Fibroblast of skin of left quadriceps (primary cell): Measurements from ENCODE around the gene PTBP3.
"Not testable (repeated sequence)": the region's sequence is repeated elsewhere in the genome, so short reads cannot be mapped to it uniquely, and the experiment has no call there.

Source experiments
- DNase-seq, 2 experiments: peaks; one replicate each; pipeline ENCODE4 v3.0.0-alpha.2; 2013; ENCODE audit warnings: low read depth in 2 of 2

PTBP3 gene

DNA sequence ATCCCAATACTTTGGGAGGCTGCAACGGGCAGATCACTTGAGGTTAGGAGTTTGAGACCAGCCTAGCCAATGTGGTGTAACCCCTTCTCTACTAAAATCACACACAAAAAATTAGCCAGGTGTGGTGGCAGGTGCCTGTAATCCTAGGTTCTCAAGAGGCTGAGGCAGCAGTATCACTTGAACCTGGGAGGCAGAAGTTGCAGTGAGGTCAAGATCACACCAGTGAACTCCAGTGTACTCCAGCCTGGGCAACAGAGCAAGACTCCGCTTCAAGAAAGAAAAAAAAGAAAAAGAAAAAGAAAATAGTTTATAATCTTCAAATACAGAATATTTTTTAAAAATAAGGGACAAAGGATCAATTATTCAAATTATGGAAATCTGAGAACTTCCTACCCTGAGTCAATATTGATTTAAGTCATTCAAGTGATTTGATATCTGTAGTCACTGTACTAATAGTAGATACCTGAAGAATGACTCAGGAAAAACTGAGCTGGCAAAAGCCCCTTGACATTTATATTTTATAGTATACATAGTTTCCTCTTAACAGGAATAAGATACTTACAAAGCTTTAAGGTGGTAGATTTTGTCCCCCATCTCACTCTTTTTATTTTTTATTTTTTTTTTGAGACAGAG is 61.8 kb downstream of the PTBP3 start:
- DNase-seq: no peak

GRCh38 chr9:112268413-112268812 is 65.0 kb downstream of the PTBP3 start:
- DNase-seq: no peak

- not testable (repeated sequence) for DNase-seq
Measured at GRCh38 chr9:112267086-112267485, 66.3 kb downstream of the PTBP3 start.

GRCh38 chr9:112265391-112265790 is 68.0 kb downstream of the PTBP3 start:
- no peak for DNase-seq

GRCh38 chr9:112262577-112262976 is 70.8 kb downstream of the PTBP3 start:
- no peak for DNase-seq

DNA sequence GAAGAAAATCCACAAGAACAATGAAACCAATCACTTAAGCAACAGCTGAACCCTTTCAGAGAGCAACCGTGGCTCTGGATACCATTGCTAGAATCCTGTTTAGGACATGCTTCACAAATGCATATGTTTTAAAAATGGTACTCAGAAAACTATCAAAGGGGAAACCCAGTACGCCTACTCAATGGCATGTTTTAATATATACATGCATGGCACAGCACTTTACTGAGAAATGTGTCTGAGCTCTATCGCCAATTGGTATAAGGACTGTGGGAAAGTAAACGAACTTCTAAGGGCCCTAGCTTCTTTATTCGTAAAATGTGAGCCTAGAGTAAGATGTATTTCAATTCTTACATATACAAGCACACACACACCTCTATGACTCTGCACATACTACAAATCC is 72.3 kb downstream of the PTBP3 start:
- DNase-seq: no peak

DNA sequence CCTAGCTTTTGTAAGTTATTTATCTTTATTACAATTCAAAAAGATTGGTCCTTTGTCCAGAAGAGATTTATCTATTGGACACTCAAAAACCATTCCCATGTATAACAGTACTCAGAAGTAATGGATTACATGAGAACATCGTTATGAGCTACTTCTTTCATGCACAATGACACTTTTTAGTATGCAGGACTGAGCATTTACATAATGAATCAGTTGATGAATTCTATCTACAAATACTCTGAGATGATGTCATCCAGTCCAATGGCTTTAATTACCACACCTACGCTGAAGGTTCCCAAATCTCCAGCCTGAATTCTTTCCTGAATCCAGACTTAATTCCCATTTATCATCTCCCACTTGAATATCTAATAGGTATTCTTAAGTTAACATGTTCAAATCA is 75.3 kb downstream of the PTBP3 start:
- no peak for DNase-seq

DNA sequence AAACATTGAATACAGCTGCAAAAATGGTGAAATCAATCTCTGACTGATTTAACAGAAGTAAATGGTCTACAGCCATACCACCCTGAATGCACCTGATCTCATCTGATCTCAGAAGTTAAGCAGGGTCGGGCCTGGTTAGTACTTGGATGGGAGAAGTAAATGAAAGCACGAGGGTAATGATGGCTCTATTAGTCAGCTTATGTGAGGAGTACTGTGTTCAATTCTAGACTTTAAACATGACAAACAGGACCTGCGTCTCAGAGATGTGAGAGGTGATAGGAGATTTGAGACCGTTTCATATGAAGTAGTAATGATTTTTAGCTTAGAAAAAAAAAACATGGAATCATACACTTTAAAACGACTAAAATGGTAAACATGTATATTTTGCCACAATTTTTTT is 81.2 kb downstream of the PTBP3 start:
- DNase-seq: no peak

DNA sequence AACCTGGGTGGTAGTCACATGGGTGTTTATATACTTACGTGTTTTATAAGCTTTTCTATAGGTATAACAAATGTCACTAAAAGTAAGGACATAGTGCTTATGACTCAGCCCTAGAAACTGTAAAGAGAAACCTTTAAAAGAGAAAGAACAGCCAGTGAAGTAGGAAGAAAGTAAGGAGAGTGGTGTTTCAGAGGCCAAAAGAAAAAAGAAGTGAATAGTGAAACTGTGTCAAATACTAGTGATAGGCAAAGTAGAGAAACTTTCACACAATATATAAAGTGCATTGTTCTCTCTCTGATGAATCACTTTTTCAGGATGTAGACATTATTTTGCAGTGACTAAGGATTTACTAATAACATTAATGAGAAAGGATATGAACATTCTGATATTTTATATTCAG is 84.1 kb downstream of the PTBP3 start:
- DNase-seq: no peak

DNA sequence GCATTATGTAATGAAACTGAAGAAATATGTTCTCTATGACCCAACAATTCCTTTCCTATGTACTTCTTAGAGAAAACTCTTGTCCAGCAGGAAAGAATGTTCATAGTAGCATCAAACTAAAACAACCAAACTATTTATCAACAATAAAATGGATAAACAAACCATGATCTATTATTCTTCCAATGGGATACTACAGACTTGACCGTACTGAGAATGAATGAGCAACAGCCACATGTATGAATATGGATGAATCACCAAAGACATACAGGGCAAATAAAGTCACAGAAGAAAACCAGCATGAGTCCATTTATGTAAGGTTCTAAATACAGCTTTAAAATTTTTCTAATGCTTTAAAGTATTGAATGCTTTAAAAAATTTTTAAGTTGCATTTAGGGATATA is 84.7 kb downstream of the PTBP3 start:
- no peak for DNase-seq

DNA sequence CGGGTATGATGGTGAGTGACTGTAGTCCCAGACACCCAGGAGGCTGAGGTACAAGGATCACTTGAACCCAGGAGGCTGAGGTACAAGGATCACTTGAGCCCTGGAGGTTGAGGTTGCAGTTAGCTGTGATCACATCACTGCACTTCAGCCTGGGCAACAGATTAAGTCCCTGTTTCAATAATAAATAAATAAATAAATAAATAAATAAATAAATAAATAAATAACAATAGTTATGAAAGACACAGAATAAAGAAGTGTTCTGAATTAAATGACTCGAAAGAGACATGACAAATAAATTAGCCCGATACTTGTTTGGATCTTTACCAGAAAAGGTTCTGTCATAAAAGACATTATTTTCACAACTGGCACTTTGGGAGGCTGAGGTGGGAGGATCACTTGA is 86.3 kb downstream of the PTBP3 start:
- no peak for DNase-seq

DNA sequence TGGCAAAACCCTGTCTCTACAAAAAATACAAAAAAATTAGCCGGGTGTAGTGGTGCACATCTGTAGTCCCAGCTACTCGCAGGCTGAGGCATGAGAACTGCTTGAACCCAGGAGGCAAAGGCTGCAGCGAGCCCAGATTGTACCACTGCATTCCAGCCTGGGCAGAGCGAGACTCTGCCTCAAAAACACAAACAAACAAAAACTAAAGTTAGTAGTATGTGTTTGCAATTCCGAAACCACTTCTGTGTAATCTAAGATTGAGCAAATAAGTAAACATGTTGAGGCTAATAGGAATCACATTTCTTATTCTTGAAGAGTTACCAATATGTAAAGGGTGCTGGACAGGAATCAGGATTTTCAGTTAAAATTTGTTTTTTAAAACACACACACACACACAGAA is 88.3 kb downstream of the PTBP3 start:
- no peak for DNase-seq

DNA sequence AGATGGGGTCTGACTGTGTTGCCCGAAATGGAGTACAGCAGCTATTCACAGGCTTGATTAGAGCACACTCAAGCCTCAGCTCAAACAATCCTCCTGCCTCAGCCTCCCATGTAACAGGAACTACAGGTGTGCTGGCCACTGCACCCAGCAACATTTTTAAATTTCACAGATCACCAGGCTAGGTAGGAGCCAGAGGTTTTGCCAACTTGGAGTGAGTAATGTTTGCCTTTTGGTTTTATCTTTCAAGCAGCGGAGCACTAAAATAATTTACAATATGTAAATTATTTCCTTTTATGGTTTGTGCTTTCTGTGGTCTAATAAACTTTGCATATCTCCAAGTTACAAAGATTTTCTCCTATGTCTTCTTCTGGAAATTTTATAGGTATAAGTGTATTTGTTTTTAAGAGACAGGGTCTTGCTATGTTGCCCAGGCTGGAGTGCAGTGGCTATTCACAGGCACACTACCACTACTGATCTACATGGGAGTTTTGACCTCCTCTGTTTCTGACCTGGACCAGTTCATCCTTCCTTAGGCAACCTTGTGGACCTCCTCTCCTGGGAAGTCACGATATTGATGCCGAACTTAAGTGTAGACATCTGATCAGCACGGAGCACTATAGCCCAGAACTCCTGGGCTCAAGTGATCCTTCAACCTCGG is 91.1 kb downstream of the PTBP3 start:
- no peak for DNase-seq

GRCh38 chr9:112241491-112241890 is 91.9 kb downstream of the PTBP3 start:
- no peak for DNase-seq

DNA sequence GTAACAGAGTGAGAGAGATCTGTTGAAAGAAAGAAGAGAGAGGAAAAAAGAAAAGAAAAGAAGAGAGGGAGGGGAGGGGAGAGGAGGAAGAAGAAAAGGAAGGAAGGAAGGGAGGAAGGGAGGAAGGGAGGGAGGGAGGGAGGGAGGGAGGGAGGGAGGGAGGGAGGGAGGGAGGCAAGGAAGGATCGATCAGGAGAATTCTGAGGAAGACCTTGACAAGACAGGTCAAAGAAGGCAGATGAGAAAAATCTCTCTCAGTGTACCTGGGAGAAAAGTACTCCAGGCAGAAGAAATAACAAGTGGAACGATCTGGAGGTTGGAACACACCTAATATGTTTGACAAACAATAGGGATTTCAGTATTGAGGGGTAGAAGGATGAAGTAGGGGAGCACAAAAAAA is 93.7 kb downstream of the PTBP3 start:
- DNase-seq: no peak

DNA sequence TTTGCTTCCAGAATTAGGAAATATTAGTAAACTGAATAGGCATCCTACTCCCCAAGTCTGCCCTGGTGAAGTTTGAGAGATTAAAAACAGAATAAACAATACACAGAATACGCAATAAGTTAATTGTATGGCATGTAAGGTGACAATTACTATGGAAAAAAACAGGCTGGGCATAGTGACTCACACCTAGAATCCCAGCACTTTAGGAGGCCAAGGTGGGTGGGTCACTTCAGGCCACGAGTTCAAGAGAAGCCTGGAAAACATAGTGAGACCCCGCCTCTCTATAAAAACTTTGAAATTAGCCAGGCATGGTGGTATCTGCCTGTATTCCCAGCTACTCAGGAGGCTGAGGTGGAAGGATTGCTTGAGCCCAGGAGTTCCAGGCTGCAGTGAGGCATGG is 94.1 kb downstream of the PTBP3 start:
- DNase-seq: no peak

DNA sequence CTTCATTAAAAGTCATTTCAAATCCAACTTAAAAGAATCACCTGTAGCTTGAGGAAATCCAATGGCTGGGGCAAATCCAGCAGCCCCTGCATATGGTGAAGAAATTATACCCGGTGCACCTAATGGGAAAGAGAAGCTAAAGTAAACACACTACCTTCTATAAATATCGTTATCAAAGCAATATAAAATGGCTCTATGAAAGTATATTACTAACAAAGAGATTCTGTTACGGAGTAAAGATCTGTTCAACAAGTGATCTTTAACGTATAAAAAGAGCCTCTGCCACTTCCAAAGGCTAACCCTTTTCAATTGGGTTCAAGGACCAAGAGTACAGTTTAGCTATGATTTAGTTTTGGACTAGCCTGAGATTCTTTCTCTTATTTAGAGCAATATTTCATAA is 98.6 kb downstream of the PTBP3 start:
- no peak for DNase-seq

DNA sequence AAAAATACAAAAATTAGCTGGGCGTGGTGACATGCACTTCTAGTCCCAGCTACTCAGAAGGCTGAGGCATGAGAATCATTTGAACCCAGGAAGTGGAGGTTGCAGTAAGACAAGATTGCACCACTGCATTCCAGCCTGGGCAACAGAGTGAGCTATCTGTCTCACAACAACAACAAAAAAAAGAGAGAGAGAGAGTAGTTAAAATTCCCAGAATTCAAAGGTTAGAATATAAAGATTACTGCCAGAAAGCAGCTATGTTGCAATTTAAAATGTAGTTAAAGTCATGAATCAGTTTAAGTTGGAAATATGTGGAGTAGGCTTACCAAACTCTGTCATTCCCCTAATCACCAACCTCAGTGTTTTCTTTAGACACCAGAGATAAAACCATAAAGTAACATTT is 99.7 kb downstream of the PTBP3 start:
- DNase-seq: peak; percentile 54 to 65

- no peak for DNase-seq
Measured at GRCh38 chr9:112232233-112232632, 101.2 kb downstream of the PTBP3 start.

DNA sequence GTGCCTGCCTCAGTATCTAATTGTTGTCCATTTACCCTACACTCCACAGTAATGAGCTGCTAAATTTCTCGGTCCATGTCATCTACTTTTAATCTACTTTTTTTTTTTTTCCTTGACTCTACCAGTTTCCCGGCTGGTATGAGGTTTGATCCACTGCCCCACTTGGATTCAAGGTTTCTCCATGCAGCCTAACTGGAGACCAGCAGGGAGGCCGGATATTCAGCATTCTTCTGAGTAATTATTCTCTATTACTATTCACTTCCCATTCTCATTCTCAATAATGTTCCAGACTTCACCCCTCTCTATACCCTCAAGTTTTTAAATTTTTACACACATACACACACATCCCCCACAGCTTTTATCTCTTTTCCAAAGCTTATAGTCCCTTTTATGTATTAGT is 107.3 kb downstream of the PTBP3 start:
- DNase-seq: no peak

GRCh38 chr9:112224401-112225289 is 108.8 kb downstream of the PTBP3 start:
- DNase-seq: no peak

DNA sequence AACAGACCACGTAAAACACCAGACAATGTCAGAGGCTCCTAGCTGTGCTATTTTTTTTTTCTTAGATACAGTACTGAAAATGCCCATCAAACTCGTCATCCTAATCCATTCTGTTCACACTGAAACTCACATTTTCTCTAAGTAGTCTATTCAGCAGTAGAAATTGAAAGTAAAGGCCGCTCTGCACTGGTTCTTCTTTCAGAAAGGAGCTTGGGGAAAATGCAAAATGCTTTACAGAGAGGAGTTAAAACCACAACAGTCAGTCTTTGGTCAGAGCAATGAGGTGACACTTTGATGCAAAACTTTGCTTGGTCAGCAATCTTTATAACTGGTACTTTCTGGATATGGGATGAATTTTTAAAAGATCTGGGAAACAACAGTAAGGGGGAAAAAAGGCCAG is 114.5 kb downstream of the PTBP3 start:
- no peak for DNase-seq

- DNase-seq: no peak
Measured at GRCh38 chr9:112212926-112213325, 120.5 kb downstream of the PTBP3 start.
